Dermis blood vessel endothelial cell (primary cell): ENCODE measurements around the gene JAZF1. TPM values are rescaled to one million over a fixed set of nuclear protein-coding genes. Genes with fewer than 3 reads are reported as not detected.

Source experiments
- DNase-seq: peaks from one replicate; pipeline ENCODE4 v3.0.0; 2010
- total RNA-seq: library from RNA; depleted of rRNA; stranded (reverse); fragments of >200 nt; gene quantifications from 2 replicates; pipeline ENCODE4 v1.2.3, GENCODE V29; 2014

JAZF1 gene
- total RNA-seq, 1 donor from 2014 or later: 3.6 TPM

DNA sequence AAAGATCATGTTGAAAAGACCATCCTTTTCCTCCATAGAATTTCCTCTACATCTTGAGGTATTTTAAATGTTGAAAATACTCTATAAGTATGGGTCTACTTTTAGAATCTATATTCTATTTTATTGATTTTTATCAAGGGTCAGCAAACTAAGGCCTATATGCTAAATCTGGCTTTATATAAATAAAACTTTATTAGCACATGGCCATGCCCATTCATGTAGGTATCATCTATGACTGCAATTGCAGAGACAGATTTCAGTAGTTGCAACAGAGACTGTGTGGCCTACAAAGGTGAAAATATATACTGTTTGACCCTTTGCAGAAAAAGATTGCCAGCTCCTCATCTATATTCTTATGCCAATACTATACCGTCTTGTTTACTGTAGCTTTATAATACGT lies 367.9 kb downstream of the JAZF1 start:
- DNase-seq: no peak

DNA sequence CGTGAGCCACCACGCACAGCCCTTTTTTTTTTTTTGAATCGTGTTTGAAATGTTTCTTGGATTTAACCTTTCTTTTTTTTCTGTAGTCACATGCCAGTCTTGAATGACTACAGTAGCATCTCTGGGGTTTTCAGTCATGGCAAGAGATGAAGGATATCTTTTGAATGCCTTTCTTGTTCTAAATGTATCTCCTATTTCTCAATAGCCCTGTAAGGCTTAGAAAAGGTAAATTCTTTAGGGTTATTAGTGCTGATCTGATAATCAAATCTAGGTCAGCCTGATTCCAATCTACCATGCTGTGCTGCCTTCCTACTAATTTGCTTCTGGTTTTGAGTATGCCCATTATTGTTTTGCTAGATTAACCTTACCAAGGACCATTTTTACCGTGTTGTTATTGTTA lies 370.4 kb downstream of the JAZF1 start:
- no peak for DNase-seq

DNA sequence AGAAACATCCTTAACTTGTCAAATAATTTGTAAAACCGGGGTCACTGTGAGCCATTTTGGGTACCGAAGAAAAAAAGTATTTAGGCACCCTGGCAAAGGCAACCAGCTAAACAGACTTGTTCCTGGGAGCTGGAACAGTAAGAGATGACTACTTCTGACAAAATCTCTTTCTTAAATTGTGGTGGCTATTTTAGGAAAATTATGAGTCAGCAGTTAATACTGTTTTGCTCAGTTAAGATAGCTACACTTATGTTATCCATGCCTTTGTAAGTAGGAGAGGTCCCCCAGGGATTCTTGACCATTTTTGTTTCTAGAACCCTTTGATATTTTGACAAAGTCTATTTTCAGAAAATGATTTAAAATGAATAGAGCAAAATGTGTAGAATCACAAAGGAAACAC lies 372.0 kb downstream of the JAZF1 start:
- no peak for DNase-seq

DNA sequence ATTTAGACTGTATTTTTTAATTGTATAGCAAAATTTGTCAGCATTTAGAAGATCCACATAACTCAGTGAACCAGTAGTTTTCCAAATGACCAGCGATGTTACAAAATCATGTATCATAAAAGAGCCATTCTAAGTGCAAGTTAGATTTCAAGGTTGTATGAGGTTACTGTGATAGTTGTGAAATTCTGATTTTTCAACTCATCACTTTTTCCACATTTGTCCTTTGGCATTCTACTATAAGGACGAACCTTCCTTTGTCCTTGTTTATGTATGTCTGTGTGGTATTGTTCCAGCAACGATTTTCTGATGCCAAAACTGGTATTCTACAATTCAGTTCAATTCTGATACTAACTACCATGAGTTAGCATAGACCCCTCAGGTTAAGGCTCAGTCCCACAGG lies 376.5 kb downstream of the JAZF1 start:
- no peak for DNase-seq

DNA sequence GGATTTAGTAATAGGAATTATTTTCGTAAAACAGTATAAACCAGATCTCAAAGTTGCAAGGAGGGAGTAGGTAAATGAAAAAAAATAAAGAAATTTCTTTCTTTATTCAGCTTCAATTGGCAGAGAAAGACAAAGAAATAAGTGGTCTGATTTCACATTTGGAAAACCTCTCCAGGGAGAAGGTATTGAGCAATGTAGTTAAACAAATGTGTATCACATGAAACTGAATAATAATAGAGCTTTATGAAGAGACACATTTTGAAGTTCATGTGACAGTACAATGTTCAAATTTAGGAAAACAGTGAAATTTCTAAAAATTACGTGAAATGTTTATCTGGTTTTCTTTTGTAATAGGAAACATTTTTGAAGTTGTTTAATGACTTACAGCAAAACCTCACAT lies 377.6 kb downstream of the JAZF1 start:
- DNase-seq: no peak

DNA sequence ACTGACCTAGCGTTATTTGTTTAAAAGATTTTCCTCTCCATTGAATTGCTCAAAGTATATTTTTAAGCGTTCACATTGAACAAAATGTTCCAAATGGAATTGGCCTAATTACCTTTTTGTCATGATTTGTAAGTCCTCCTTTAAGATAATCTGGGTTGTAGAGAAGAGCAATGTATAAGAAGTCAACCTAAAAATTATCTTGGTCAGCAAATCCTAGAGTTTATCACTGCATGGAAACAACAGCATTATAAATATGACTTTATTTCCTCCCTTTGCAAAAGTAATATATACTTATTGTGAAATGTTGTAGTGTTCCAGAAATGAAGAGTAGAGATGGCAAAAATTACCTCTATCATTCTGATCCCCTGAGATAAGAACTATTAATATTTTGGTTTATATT lies 381.4 kb downstream of the JAZF1 start:
- DNase-seq: no peak

DNA sequence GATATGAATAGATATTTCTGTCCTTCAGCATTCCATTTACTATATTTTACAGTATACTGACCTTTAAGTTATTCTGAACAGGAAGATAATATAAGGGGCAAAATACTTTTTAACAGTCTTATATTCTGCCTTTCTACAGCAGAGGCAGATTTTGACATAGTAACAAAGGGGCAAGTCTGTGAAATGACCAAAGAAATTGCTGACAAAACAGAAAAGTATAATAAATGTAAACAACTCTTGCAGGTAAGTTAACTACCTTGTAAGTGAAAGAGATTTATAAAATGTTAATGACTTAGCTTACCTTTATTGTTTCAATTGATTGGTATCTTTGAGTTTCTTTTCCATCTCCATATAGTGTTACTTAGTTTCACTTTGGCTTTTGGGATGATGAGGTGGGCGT lies 384.6 kb downstream of the JAZF1 start:
- no peak for DNase-seq

DNA sequence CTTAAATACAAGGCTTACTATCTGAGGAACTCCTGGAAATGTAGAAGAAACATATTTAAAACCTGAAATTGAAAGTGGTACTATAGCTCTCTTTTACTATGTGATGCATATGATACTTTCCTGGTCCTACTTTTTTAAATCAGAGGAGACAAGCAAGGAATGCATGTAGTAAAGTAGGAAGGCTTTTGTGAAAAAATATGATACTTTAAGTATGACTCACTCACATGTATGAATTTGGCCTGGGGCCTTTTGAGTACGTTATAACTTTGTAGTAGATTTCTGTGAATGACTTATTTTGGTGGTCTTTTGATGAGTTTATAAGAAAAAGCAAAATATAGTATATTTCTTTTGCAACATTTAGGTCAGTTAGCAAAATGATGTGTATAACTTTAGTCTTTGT lies 386.8 kb downstream of the JAZF1 start:
- DNase-seq: no peak

DNA sequence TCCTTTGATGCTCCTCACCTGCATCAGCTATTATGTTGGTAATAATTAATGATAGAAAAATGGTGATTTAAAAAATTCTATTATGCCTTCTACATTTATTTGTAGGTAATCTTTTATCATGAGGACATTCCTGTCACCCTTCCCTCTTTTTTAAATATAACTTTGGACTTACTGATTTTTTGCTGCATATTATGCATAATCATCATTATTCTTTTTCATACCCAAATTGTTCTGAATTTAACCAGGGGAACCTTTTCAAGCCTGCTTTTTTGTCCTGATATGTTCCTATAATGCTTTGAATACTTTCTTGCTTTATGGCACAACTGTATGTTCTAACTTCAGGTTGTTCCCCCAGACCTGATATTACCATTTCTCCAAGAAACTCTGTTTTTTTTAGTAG lies 392.2 kb downstream of the JAZF1 start:
- DNase-seq: no peak

DNA sequence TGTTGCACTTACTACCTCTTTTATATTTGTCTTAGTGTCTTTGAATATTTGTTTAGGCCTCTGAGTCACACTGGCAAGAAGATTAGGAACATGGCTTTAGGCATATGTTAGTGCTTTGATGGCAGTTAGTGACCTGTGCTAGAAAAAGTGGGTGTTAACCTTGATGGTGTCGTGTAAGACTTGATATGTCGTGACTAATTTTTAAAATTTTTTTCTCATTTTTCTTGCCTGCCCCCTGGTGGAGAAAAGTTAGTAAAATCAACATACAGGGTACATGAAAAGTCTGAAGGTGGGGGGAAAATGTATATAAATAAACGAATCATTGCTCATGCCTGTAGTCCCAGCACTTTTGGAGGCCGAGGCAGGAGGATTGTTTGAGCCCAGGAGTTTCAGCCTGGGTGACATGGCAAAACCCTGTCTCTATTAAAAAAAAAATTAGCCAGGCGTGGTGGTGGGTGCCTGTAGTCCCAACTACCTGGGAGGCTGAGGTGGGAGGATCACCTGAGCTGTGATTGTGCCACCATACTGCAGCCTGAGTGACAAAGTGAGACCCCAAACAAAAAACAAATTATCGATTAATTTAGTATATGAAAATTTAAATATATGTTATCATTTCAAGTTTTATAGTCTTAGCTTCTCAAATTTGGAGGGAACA lies 396.1 kb downstream of the JAZF1 start:
- peak; percentile 74 for DNase-seq

DNA sequence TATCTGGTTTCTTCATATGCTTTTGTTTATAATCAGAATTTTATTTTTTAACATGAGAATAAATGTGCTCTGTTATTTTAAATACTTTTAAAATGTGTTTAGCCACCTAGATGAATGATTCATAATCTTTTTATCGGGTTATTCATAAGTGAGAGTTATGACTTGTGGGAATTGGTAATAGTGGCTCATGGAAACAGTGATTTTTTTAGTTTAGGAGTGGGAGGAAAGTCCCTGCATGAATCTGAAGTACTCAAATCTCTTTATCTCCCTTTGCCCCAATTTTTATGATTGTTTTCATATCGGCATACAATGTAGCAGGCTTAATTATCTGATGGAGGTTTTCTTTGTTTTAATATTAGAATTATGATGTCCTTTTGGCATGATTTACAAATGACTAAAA lies 397.7 kb downstream of the JAZF1 start:
- peak; percentile 20 for DNase-seq

DNA sequence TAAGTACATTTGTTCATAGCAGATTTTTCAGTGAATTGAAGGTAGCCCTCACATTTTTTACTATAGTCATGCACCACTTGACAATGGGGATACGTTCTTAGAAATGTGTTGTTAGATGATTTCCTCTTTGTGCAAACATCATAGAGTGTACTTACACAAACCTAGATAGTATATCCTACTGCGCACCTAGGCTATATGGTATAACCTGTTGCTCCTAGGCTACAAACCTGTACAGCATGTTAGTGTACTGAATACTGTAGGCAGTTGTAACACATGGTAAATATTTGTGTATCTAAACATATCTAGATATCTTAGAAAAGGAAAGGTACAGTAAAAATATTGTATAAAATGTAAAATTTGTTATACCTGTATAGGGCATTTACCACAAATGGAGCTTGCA lies 399.4 kb downstream of the JAZF1 start:
- no peak for DNase-seq

Other genes starting within 250 kb of the JAZF1 start
- 1.5 and 4.1 TPM in 2 replicates for gene CREB5, start 231.7 kb upstream of the JAZF1 start, total RNA-seq